Measurements from ENCODE around the gene CELA1.
A peak's percentile ranks its signal among the peaks of the same experiment; 100 is the strongest.

The CELA1 gene

DNA sequence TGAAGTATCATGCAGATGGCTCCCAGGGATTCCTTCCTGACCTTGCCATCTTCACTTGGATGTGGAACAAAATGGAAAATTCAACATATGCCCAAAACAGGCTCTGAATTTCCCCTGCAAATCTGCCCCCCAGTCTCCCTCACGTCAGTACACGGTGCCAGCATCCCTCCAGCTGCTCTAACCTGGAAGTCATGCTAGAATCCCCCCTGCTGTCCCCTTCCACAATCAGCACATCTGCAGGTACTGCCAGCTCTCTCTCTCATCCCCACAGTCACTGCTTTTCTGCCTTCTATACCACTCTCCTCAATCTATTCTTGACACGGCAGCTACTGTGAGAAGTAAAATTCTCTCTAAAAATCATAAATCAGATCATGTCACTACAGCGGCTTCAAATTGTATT lies 23.1 kb upstream of the CELA1 start:
- peak in 2 of 3 donors; percentile 46 to 63 for DNase-seq
- H3K27me3 ChIP-seq (replicated peaks in 2 of 5; ENCODE audit: control insufficient read depth in 4 of 5, insufficient read depth in 5 of 5, low read length in 4 of 5), result no peaks in the 10 kb centered on the region
- H3K9me3 ChIP-seq (ENCODE audit: control extremely low read depth in 1 of 5, control insufficient read depth in 4 of 5, insufficient read depth in 2 of 5, low read depth in 1 of 5, low read length in 4 of 5), result peaks cover 0 to 2% (median 0%) of the 10 kb centered on the region in 5 experiments
- H3K27ac ChIP-seq (ENCODE audit: insufficient read depth in 1 of 2, low read depth in 1 of 2, low read length in 2 of 2, poor library complexity in 1 of 2, severe bottlenecking in 2 of 2), result peak overlapping the region; percentile 8 to 15
- 0% methylated on average over 2 of the region's 4 CpGs for WGBS (ENCODE audit: insufficient coverage)
- peaks cover 0 to 23% (median 15%) of the 10 kb centered on the region in 4 experiments for H3K36me3 ChIP-seq (ENCODE audit: control insufficient read depth in 4 of 4, insufficient read depth in 4 of 4, low read length in 3 of 4)
- peaks cover 13 to 56% (median 37%) of the 10 kb centered on the region in 4 experiments for H3K4me1 ChIP-seq (ENCODE audit: control extremely low read depth in 1 of 4, control insufficient read depth in 4 of 4, insufficient read depth in 4 of 4, low read length in 3 of 4)
- H3K4me3 ChIP-seq (ENCODE audit: control insufficient read depth in 1 of 7, extremely low read depth in 1 of 7, insufficient read depth in 4 of 7, low read depth in 2 of 7, low read length in 6 of 7), result peak overlapping the region in 3 of 7 experiments; percentile 42 to 60 (median 44)
- POLR2A ChIA-PET, result interaction anchor here (0.7 to 2.2 kb wide), 4 partner anchors 14 to 1676 kb away, joined by 3 to 49 read pairs (median 8); partner anchors contain the start of gene GALNT6
- CTCF ChIA-PET, result interaction anchor here (0.9 to 4.3 kb wide), 8 partner anchors 10 to 51 kb away, joined by 3 to 27 read pairs (median 5); no protein-coding TSS in a partner anchor

DNA sequence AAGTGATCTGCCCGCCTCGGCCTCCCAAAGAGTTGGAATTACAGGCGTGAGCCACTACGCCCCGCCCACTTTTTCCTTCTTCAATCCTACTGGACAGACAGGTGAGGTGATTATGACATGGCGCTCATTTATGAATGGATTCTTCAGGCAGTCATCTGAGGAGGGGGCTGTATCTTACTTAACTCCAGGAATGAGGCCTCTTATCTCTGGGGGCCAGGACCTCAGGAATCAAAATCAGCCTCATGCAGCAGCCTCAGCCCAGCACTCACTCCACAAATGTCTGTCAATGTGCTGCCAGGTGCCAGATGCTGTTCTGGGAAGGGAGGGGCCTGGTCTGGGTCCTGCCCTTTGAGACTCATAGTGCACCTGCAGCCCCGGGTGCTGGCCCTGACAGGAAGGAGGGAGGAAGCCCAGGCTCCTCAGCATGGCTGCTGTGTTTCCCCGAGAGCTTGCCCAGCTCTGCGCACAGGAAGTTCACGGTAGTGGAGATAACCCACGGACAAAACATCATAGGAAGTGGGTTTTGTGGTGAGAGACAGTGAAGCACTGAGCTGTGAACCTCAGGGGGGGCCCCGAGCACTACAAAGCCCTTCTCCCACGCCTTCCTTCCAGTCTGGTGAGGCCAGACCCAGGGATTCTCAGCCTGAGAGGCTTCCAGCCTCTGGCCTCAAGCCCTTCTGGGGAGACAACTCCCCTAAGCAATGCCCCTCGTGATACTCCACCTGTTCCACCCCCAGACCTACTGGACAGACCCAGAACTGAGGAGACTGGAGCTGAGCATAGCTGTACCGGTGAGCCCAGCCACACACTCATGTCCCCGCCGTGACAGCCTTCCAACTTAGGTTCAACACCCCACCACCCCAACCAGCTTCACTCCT lies 22.4 kb upstream of the CELA1 start:
- peak; percentile 100 for DNase-seq
- peaks cover 13 to 51% (median 36%) of the 10 kb centered on the region in 4 experiments for H3K4me1 ChIP-seq (ENCODE audit: control extremely low read depth in 1 of 4, control insufficient read depth in 4 of 4, insufficient read depth in 4 of 4, low read length in 3 of 4)
- peak overlapping the region in 4 of 7 experiments; percentile 3 to 60 (median 44) for H3K4me3 ChIP-seq (ENCODE audit: control insufficient read depth in 1 of 7, extremely low read depth in 1 of 7, insufficient read depth in 4 of 7, low read depth in 2 of 7, low read length in 6 of 7)
- 6% methylated on average over 8 of the region's 17 CpGs for WGBS (ENCODE audit: insufficient coverage)
- peak overlapping the region; percentile 8 to 15 for H3K27ac ChIP-seq (ENCODE audit: insufficient read depth in 1 of 2, low read depth in 1 of 2, low read length in 2 of 2, poor library complexity in 1 of 2, severe bottlenecking in 2 of 2)
- no peaks in the 10 kb centered on the region for H3K27me3 ChIP-seq (replicated peaks in 2 of 5; ENCODE audit: control insufficient read depth in 4 of 5, insufficient read depth in 5 of 5, low read length in 4 of 5)
- peaks cover 0 to 2% (median 0%) of the 10 kb centered on the region in 5 experiments for H3K9me3 ChIP-seq (ENCODE audit: control extremely low read depth in 1 of 5, control insufficient read depth in 4 of 5, insufficient read depth in 2 of 5, low read depth in 1 of 5, low read length in 4 of 5)
- H3K36me3 ChIP-seq (ENCODE audit: control insufficient read depth in 4 of 4, insufficient read depth in 4 of 4, low read length in 3 of 4), result peaks cover 0 to 22% (median 14%) of the 10 kb centered on the region in 4 experiments
- POLR2A ChIA-PET, result interaction anchor here (0.7 to 2.2 kb wide), 5 partner anchors 14 to 1676 kb away, joined by 3 to 49 read pairs (median 4); partner anchors contain the start of gene GALNT6
- CTCF ChIA-PET, result interaction anchor here (0.8 to 4.3 kb wide), 9 partner anchors 9 to 52 kb away, joined by 3 to 27 read pairs (median 4); no protein-coding TSS in a partner anchor

- ChIA-PET CTCF (interaction anchor here (1.1 to 3.7 kb wide), 5 partner anchors 12 to 167 kb away, joined by 3 to 25 read pairs (median 7); no protein-coding TSS in a partner anchor), POLR2A (interaction anchor here (0.5 kb wide), 1 partner anchor 629 kb away, joined by 3 read pairs; no protein-coding TSS in a partner anchor)
- H3K9me3 ChIP-seq (ENCODE audit: control extremely low read depth in 1 of 5, control insufficient read depth in 4 of 5, insufficient read depth in 2 of 5, low read depth in 1 of 5, low read length in 4 of 5), result no peaks in the 10 kb centered on the region
- H3K4me3 ChIP-seq (ENCODE audit: control insufficient read depth in 1 of 7, extremely low read depth in 1 of 7, insufficient read depth in 4 of 7, low read depth in 2 of 7, low read length in 6 of 7), result no peak overlapping the region
- peaks cover 5 to 29% (median 26%) of the 10 kb centered on the region in 4 experiments for H3K4me1 ChIP-seq (ENCODE audit: control extremely low read depth in 1 of 4, control insufficient read depth in 4 of 4, insufficient read depth in 4 of 4, low read length in 3 of 4)
- H3K36me3 ChIP-seq (ENCODE audit: control insufficient read depth in 4 of 4, insufficient read depth in 4 of 4, low read length in 3 of 4), result peaks cover under 1 to 31% (median 14%) of the 10 kb centered on the region in 4 experiments
- no peaks in the 10 kb centered on the region for H3K27me3 ChIP-seq (replicated peaks in 2 of 5; ENCODE audit: control insufficient read depth in 4 of 5, insufficient read depth in 5 of 5, low read length in 4 of 5)
- no peak overlapping the region for H3K27ac ChIP-seq (ENCODE audit: insufficient read depth in 1 of 2, low read depth in 1 of 2, low read length in 2 of 2, poor library complexity in 1 of 2, severe bottlenecking in 2 of 2)
- 94% methylated on average over 9 of the region's 10 CpGs for WGBS (ENCODE audit: insufficient coverage)
- no peak for DNase-seq
Measured at GRCh38 chr12:51365276-51365675, 18.8 kb upstream of the CELA1 start.

DNA sequence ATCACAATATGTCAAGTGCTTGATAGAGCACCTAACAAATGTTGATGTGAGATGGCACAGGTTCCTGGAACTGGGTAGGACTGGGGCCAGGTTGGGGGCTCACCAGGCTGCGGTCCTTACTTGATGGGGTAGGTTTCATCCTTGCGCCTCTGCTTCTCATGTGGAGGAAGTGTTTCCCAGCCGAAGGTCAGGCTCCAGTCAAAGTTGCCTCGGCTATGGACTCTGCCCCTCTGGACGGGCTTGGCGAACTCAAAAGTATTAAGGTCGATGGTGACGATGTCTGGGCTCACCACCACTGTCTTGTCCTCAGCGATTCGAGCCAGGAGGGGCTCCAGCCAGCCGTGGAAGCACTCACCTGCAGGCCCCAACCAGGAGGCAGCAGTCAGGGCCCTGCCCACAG lies 17.5 kb upstream of the CELA1 start:
- 98% methylated on average over 11 of the region's 11 CpGs for WGBS (ENCODE audit: insufficient coverage)
- Histone ChIP-seq H3K4me3 (ENCODE audit: control insufficient read depth in 1 of 7, extremely low read depth in 1 of 7, insufficient read depth in 4 of 7, low read depth in 2 of 7, low read length in 6 of 7) (no peak overlapping the region), H3K27me3 (replicated peaks in 2 of 5; ENCODE audit: control insufficient read depth in 4 of 5, insufficient read depth in 5 of 5, low read length in 4 of 5) (no peaks in the 10 kb centered on the region), H3K4me1 (ENCODE audit: control extremely low read depth in 1 of 4, control insufficient read depth in 4 of 4, insufficient read depth in 4 of 4, low read length in 3 of 4) (peaks cover 3 to 16% (median 15%) of the 10 kb centered on the region in 4 experiments), H3K27ac (ENCODE audit: insufficient read depth in 1 of 2, low read depth in 1 of 2, low read length in 2 of 2, poor library complexity in 1 of 2, severe bottlenecking in 2 of 2) (no peak overlapping the region), H3K36me3 (ENCODE audit: control insufficient read depth in 4 of 4, insufficient read depth in 4 of 4, low read length in 3 of 4) (peaks cover 4 to 43% (median 20%) of the 10 kb centered on the region in 4 experiments), H3K9me3 (ENCODE audit: control extremely low read depth in 1 of 5, control insufficient read depth in 4 of 5, insufficient read depth in 2 of 5, low read depth in 1 of 5, low read length in 4 of 5) (no peaks in the 10 kb centered on the region)
- DNase-seq, result no peak
- ChIA-PET POLR2A (no interaction called here), CTCF (interaction anchor here (0.7 to 3.7 kb wide), 4 partner anchors 10 to 56 kb away, joined by 3 to 25 read pairs (median 5); no protein-coding TSS in a partner anchor)

DNA sequence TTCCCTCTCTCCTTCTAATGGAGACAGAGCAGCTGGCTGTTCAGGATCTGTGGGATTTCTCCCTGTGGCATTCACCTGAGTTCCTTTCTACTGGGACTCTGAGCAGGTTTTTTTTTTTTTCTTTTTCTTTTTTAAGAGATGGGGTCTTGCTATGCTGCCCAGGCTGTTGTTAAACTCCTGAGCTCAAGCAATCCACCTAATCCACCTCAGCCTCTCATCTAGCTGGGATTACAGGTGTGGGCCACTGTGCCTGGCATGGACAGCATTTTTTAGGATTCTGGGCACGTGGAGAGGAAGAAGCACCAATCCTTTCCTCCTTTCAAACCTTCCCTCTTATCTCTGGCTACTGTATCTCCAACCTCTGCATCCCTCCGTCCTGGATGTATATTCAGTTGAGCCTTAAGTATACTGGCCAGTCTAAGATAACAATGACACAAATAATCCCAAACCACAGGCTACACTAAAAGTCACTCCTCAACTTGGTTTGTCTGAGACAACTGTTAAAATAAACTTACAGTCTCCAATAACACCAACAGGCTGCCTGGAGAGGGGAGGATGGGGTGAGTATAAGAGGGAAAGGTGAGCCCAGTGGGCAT lies 16.4 kb upstream of the CELA1 start:
- POLR2A ChIA-PET, result no interaction called here
- Histone ChIP-seq H3K27me3 (replicated peaks in 2 of 5; ENCODE audit: control insufficient read depth in 4 of 5, insufficient read depth in 5 of 5, low read length in 4 of 5) (no peaks in the 10 kb centered on the region), H3K4me1 (ENCODE audit: control extremely low read depth in 1 of 4, control insufficient read depth in 4 of 4, insufficient read depth in 4 of 4, low read length in 3 of 4) (peaks cover 0 to 7% (median 5%) of the 10 kb centered on the region in 4 experiments), H3K9me3 (ENCODE audit: control extremely low read depth in 1 of 5, control insufficient read depth in 4 of 5, insufficient read depth in 2 of 5, low read depth in 1 of 5, low read length in 4 of 5) (no peaks in the 10 kb centered on the region), H3K4me3 (ENCODE audit: control insufficient read depth in 1 of 7, extremely low read depth in 1 of 7, insufficient read depth in 4 of 7, low read depth in 2 of 7, low read length in 6 of 7) (no peak overlapping the region), H3K27ac (ENCODE audit: insufficient read depth in 1 of 2, low read depth in 1 of 2, low read length in 2 of 2, poor library complexity in 1 of 2, severe bottlenecking in 2 of 2) (no peak overlapping the region), H3K36me3 (ENCODE audit: control insufficient read depth in 4 of 4, insufficient read depth in 4 of 4, low read length in 3 of 4) (peaks cover 4 to 51% (median 24%) of the 10 kb centered on the region in 4 experiments)
- CTCF ChIA-PET, result interaction anchor here (1.5 to 4.0 kb wide), 3 partner anchors 12 to 32 kb away, joined by 3 to 23 read pairs (median 7); no protein-coding TSS in a partner anchor
- no peak for DNase-seq
- 92% methylated on average over 2 of the region's 2 CpGs for WGBS (ENCODE audit: insufficient coverage)

- CTCF ChIA-PET, result interaction anchor here (1.1 to 4.0 kb wide), 5 partner anchors 12 to 110 kb away, joined by 3 to 23 read pairs (median 3); no protein-coding TSS in a partner anchor
Measured at GRCh38 chr12:51362307-51362706, 15.8 kb upstream of the CELA1 start.

More at GRCh38 chr12:51362307-51362706, 15.8 kb upstream of the CELA1 start:
- Histone ChIP-seq H3K4me3 (ENCODE audit: control insufficient read depth in 1 of 7, extremely low read depth in 1 of 7, insufficient read depth in 4 of 7, low read depth in 2 of 7, low read length in 6 of 7) (no peak overlapping the region), H3K27ac (ENCODE audit: insufficient read depth in 1 of 2, low read depth in 1 of 2, low read length in 2 of 2, poor library complexity in 1 of 2, severe bottlenecking in 2 of 2) (no peak overlapping the region), H3K4me1 (ENCODE audit: control extremely low read depth in 1 of 4, control insufficient read depth in 4 of 4, insufficient read depth in 4 of 4, low read length in 3 of 4) (peaks cover 0 to 3% (median under 1%) of the 10 kb centered on the region in 4 experiments), H3K27me3 (replicated peaks in 2 of 5; ENCODE audit: control insufficient read depth in 4 of 5, insufficient read depth in 5 of 5, low read length in 4 of 5) (no peaks in the 10 kb centered on the region), H3K9me3 (ENCODE audit: control extremely low read depth in 1 of 5, control insufficient read depth in 4 of 5, insufficient read depth in 2 of 5, low read depth in 1 of 5, low read length in 4 of 5) (no peaks in the 10 kb centered on the region), H3K36me3 (ENCODE audit: control insufficient read depth in 4 of 4, insufficient read depth in 4 of 4, low read length in 3 of 4) (peaks cover 4 to 56% (median 29%) of the 10 kb centered on the region in 4 experiments)
- WGBS (ENCODE audit: insufficient coverage), result 100% methylated on average over 6 of the region's 6 CpGs
- POLR2A ChIA-PET, result no interaction called here
- no peak for DNase-seq

All from common myeloid progenitor, CD34-positive (primary cell).